HepG2 (cell line): ENCODE data around the gene EFCAB13. TPM values are rescaled to one million over a fixed set of nuclear protein-coding genes. Genes with fewer than 3 reads are reported as not detected.

Source experiments
- AKAP8 ChIP-seq: sonication (generic); formaldehyde crosslinking; IDR thresholded peaks from 2 replicates; pipeline ENCODE4 v1.5.1; 2020; ENCODE audit warnings: mild to moderate bottlenecking, missing genetic modification reagents
- HDAC1 ChIP-seq: sonication (generic); formaldehyde crosslinking; IDR thresholded peaks from 2 replicates; pipeline ENCODE4 v1.5.1; 2020; ENCODE audit warnings: mild to moderate bottlenecking, missing genetic modification reagents
- HNRNPH1 ChIP-seq: fragments of 200-400 bp; formaldehyde crosslinking; optimal IDR thresholded peaks from 2 replicates; pipeline ENCODE3; 2017; ENCODE audit warnings: mild to moderate bottlenecking, low read depth, low read length
- HNRNPK ChIP-seq: fragments of 200-400 bp; formaldehyde crosslinking; IDR thresholded peaks from 2 replicates; pipeline ENCODE4 v1.6.1; 2018; ENCODE audit warnings: low read length, low read depth, moderate library complexity, mild to moderate bottlenecking; ENCODE audit not compliant: poor library complexity, severe bottlenecking
- KLF11 ChIP-seq: IDR thresholded peaks from 2 replicates; pipeline ENCODE4 v1.6.1; 2016; ENCODE audit warnings: missing compliant biosample characterization
- MXI1 ChIP-seq: IDR thresholded peaks from 3 replicates; pipeline ENCODE4 v1.6.1; 2012; ENCODE audit warnings: low read depth, low read length, inconsistent platforms, borderline replicate concordance
- MYNN ChIP-seq: sonication (generic); formaldehyde crosslinking; IDR thresholded peaks from 2 replicates; pipeline ENCODE4 v1.4.0; 2020; ENCODE audit warnings: mild to moderate bottlenecking, low read depth, missing genetic modification reagents
- NRL ChIP-seq: sonication (generic); formaldehyde crosslinking; IDR thresholded peaks from 2 replicates; pipeline ENCODE4 v1.5.0; 2020; ENCODE audit warnings: missing genetic modification reagents, mild to moderate bottlenecking, moderate library complexity, borderline replicate concordance
- PHB2 ChIP-seq: fragments of 450-650 bp; IDR thresholded peaks from 2 replicates; pipeline ENCODE4 v1.6.1; 2018; ENCODE audit not compliant: partially characterized antibody
- PITX1 ChIP-seq: sonication (generic); formaldehyde crosslinking; IDR thresholded peaks from 2 replicates; pipeline ENCODE4 v1.5.1; 2020; ENCODE audit warnings: mild to moderate bottlenecking, missing genetic modification reagents
- SIN3B ChIP-seq: fragments of 150-350 bp; IDR thresholded peaks from 2 replicates; pipeline ENCODE4 v1.6.1; 2014; ENCODE audit warnings: low read length
- SOX6 ChIP-seq, 2 experiments: fragments of 450-650 bp in 1 of 2; sonication (generic) in 1 of 2; formaldehyde crosslinking in 1 of 2; IDR thresholded peaks; 2 replicates each; pipeline versions ENCODE4 v1.4.0 to v1.6.1; 2017 to 2020; ENCODE audit warnings: antibody characterized with exemption in 1 of 2, mild to moderate bottlenecking in 1 of 2, missing genetic modification reagents in 1 of 2
- SRSF1 ChIP-seq: fragments of 200-400 bp; formaldehyde crosslinking; optimal IDR thresholded peaks from 2 replicates; pipeline ENCODE3; 2017; ENCODE audit warnings: mild to moderate bottlenecking, low read depth, low read length, moderate library complexity
- TBX3 ChIP-seq: fragments of 450-650 bp; IDR thresholded peaks from 2 replicates; pipeline ENCODE4 v1.6.1; 2017; ENCODE audit warnings: antibody characterized with exemption, mild to moderate bottlenecking, inconsistent platforms, borderline replicate concordance
- TEAD3 ChIP-seq: optimal IDR thresholded peaks from 2 replicates; pipeline ENCODE3; 2016; ENCODE audit warnings: borderline replicate concordance
- TSC22D2 ChIP-seq: sonication (generic); formaldehyde crosslinking; IDR thresholded peaks from 2 replicates; pipeline ENCODE4 v1.5.1; 2020; ENCODE audit warnings: missing genetic modification reagents, mild to moderate bottlenecking, borderline replicate concordance
- ZBTB21 ChIP-seq: sonication (generic); formaldehyde crosslinking; IDR thresholded peaks from 2 replicates; pipeline ENCODE4 v1.4.0; 2020; ENCODE audit warnings: missing genetic modification reagents
- ZNF205 ChIP-seq: IDR thresholded peaks from 2 replicates; pipeline ENCODE4 v1.6.1; 2018; ENCODE audit warnings: missing biosample characterization, missing genetic modification reagents
- ZNF230 ChIP-seq: sonication (generic); formaldehyde crosslinking; IDR thresholded peaks from 2 replicates; pipeline ENCODE4 v1.4.0; 2020; ENCODE audit warnings: mild to moderate bottlenecking, missing genetic modification reagents
- ZNF235 ChIP-seq: sonication (generic); formaldehyde crosslinking; IDR thresholded peaks from 2 replicates; pipeline ENCODE4 v1.8.1; 2023; ENCODE audit warnings: mild to moderate bottlenecking, missing genetic modification reagents, borderline replicate concordance
- ZNF256 ChIP-seq: sonication (generic); formaldehyde crosslinking; conservative IDR thresholded peaks from 2 replicates; pipeline ENCODE4 v1.4.0; 2020; ENCODE audit warnings: missing genetic modification reagents
- ZNF264 ChIP-seq: sonication (generic); formaldehyde crosslinking; IDR thresholded peaks from 2 replicates; pipeline ENCODE4 v1.4.0; 2020; ENCODE audit warnings: missing genetic modification reagents
- ZNF317 ChIP-seq: sonication (generic); formaldehyde crosslinking; IDR thresholded peaks from 2 replicates; pipeline ENCODE4 v1.5.0; 2020; ENCODE audit warnings: mild to moderate bottlenecking, missing genetic modification reagents
- ZNF790 ChIP-seq: sonication (generic); formaldehyde crosslinking; IDR thresholded peaks from 2 replicates; pipeline ENCODE4 v1.8.0; 2022; ENCODE audit warnings: missing genetic modification reagents, mild to moderate bottlenecking, borderline replicate concordance
- ZSCAN30 ChIP-seq: sonication (generic); formaldehyde crosslinking; IDR thresholded peaks from 2 replicates; pipeline ENCODE4 v1.5.0; 2020; ENCODE audit warnings: mild to moderate bottlenecking, missing genetic modification reagents
- polyA plus RNA-seq, 8 experiments: library from polyadenylated mRNA; depleted of rRNA in 3 of 8; stranded (reverse) in 7 of 8; unstranded in 1 of 8; fragments of >200 nt; fragmentation: Illumina TruSeq in 4 of 8; extraction: Trizol in 4 of 8; gene quantifications; 2 replicates each; pipeline versions ENCODE4 v1.2.1 to v1.2.3, GENCODE V29; 2011 to 2016; ENCODE audit warnings: low read depth in 4 of 8, missing spikeins in 1 of 8, mixed read lengths in 1 of 8; ENCODE audit not compliant: insufficient read depth in 1 of 8
- total RNA-seq, 5 experiments: library from RNA; depleted of rRNA; stranded (reverse); fragments of >200 nt; fragmentation: Illumina TruSeq; extraction: Trizol; gene quantifications; 2 replicates each; pipeline ENCODE4 v1.2.3, GENCODE V29; 2016; ENCODE audit warnings: low read depth in 1 of 5
- TF ChIP-seq, protein P1 (sequence below): IDR thresholded peaks from 2 replicates; pipeline ENCODE4 v1.6.1; 2016; ENCODE audit warnings: mild to moderate bottlenecking
- TF ChIP-seq, protein P2 (sequence below): sonication (generic); formaldehyde crosslinking; IDR thresholded peaks from 2 replicates; pipeline ENCODE4 v1.8.1; 2022; ENCODE audit warnings: low read depth, mild to moderate bottlenecking, missing genetic modification reagents

Gene EFCAB13
- total and polyA plus RNA-seq, 2 of the 13 experiments (the other 11 are each of a cell fraction or from before 2014, with no cell fraction given): 0.22 to 0.71 TPM

DNA sequence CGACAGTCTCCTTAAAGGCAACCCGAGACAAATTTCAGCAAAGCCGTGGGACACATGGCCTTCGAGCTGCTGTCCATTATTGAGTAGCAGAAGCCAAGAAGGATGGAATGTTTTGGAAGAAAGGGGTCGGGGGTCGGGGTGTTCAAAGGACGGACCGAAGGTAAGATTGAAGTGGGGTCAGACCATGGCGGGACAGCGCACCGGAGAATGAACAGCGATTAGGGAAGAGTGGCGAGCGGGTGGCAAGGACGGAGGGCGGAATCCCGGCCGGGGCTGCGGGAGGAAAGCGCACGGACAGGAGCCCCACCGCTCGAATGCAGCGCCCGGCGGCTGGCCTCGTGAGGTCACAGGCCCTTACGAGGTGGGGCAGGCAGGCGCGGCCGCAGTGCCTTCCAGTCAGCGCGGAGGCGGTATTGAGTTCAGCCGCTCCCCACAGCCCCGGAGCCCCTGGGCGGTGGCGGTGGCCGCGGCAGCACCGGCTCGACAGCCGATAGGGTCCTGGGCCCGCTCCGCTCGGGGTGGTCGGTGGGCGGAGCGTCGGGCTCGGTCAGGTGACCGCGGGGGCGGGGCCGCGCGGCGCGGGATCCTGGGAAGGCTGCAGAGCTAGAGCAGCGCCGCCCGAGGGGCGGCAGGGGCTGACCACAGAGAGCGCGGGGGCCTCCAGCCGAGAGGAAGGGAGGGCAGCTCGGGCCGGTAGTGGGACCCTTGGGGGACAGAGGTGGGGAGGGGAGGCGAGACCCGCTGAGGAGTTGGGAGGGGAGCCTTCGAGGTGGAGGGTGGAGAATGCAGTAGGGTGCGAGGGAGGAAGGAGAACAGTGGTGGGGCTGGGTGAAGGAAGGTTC is at the start of gene EFCAB13 (continued):
- TF ChIP-seq KLF11 (CRISPR knock-in tag) (peak; percentile 65; the same call in 1 of the 2 replicates), PHB2 (no peak), ZNF205 (CRISPR knock-in tag) (peak; percentile 56; the same call in 1 of the 2 replicates), TSC22D2 (peak; percentile 91), HNRNPH1 (no peak), ZNF256 (CRISPR knock-in tag) (peak; percentile 90; the same call in 1 of the 2 replicates), ZNF264 (no peak; the same call in 1 of the 2 replicates), MXI1 (peak; percentile 32; the same call in 1 of the 3 replicates), HNRNPK (peak; percentile 97), MYNN (peak; percentile 92), ZNF317 (CRISPR knock-in tag) (peak; percentile 62; the same call in 1 of the 2 replicates), PITX1 (CRISPR knock-in tag) (peak; percentile 60), ZNF230 (peak; percentile 95; the same call in 1 of the 2 replicates), SOX6 (IDR thresholded peaks at IDR 0.05) (no peak), SOX6 (CRISPR knock-in tag; IDR thresholded peaks at IDR 0.05) (peak; percentile 71), ZSCAN30 (CRISPR knock-in tag) (peak; percentile 78), AKAP8 (CRISPR knock-in tag) (peak; percentile 89), ZBTB21 (no peak), TEAD3 (CRISPR knock-in tag) (peak; percentile 78), SRSF1 (peak; percentile 75), ZNF235 (CRISPR knock-in tag) (0 out of 2 replicates have a peak, but pooled peaks have one; percentile 72), ZNF790 (CRISPR knock-in tag) (peak; percentile 98; the same call in 1 of the 2 replicates), NRL (CRISPR knock-in tag) (peak; percentile 99), SIN3B (no peak), HDAC1 (peak; percentile 92), TBX3 (0 out of 2 replicates have a peak, but pooled peaks have one; percentile 9)
- TF ChIP-seq, protein P1, sequence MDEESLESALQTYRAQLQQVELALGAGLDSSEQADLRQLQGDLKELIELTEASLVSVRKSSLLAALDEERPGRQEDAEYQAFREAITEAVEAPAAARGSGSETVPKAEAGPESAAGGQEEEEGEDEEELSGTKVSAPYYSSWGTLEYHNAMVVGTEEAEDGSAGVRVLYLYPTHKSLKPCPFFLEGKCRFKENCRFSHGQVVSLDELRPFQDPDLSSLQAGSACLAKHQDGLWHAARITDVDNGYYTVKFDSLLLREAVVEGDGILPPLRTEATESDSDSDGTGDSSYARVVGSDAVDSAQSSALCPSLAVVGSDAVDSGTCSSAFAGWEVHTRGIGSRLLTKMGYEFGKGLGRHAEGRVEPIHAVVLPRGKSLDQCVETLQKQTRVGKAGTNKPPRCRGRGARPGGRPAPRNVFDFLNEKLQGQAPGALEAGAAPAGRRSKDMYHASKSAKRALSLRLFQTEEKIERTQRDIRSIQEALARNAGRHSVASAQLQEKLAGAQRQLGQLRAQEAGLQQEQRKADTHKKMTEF (CRISPR knock-in tag): peak; percentile 96
- TF ChIP-seq, protein P2, sequence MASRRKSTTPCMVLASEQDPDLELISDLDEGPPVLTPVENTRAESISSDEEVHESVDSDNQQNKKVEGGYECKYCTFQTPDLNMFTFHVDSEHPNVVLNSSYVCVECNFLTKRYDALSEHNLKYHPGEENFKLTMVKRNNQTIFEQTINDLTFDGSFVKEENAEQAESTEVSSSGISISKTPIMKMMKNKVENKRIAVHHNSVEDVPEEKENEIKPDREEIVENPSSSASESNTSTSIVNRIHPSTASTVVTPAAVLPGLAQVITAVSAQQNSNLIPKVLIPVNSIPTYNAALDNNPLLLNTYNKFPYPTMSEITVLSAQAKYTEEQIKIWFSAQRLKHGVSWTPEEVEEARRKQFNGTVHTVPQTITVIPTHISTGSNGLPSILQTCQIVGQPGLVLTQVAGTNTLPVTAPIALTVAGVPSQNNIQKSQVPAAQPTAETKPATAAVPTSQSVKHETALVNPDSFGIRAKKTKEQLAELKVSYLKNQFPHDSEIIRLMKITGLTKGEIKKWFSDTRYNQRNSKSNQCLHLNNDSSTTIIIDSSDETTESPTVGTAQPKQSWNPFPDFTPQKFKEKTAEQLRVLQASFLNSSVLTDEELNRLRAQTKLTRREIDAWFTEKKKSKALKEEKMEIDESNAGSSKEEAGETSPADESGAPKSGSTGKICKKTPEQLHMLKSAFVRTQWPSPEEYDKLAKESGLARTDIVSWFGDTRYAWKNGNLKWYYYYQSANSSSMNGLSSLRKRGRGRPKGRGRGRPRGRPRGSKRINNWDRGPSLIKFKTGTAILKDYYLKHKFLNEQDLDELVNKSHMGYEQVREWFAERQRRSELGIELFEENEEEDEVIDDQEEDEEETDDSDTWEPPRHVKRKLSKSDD (CRISPR knock-in tag): peak; percentile 95
